Uterus (tissue), 4 donors: ENCODE results near the gene TMEM114. TPM values are rescaled to one million over a fixed set of nuclear protein-coding genes. Genes with fewer than 3 reads are reported as not detected.

Experiments used
- DNase-seq, 2 donors: peaks; one replicate each; pipeline ENCODE4 v3.0.0-alpha.2; 2019 to 2020
- H3K27ac ChIP-seq, 2 donors: fragments of 200-600 bp; sonication (generic); 1 replicate in 1 of 2; 2 replicates in 1 of 2; pipeline ENCODE4 v1.5.1; 2016 to 2018
- H3K27me3 ChIP-seq, 2 donors: fragments of 200-600 bp; sonication (generic); one replicate each; pipeline ENCODE4 v1.5.1; 2018 to 2019; ENCODE audit warnings: control low read depth in 1 of 2
- H3K36me3 ChIP-seq, 2 donors: fragments of 200-600 bp; sonication (generic); one replicate each; pipeline ENCODE4 v1.5.1; 2019; ENCODE audit warnings: control low read depth in 1 of 2
- H3K4me1 ChIP-seq, 2 donors: fragments of 200-600 bp; sonication (generic); one replicate each; pipeline ENCODE4 v1.5.1; 2018 to 2019; ENCODE audit warnings: control low read depth in 1 of 2
- H3K4me3 ChIP-seq, 2 donors: fragments of 200-600 bp; sonication (generic); 1 replicate in 1 of 2; 2 replicates in 1 of 2; pipeline ENCODE4 v1.5.1; 2018 to 2019; ENCODE audit warnings: mild to moderate bottlenecking in 1 of 2
- H3K9me3 ChIP-seq, 2 donors: fragments of 200-600 bp; sonication (generic); one replicate each; pipeline ENCODE4 v1.5.1; 2019; ENCODE audit warnings: control low read depth in 1 of 2
- POLR2A ChIP-seq, 2 donors: fragments of 450-650 bp; IDR thresholded peaks; one replicate each; pipeline ENCODE4 v1.6.1; 2016; ENCODE audit warnings: antibody characterized with exemption in 2 of 2, mild to moderate bottlenecking in 1 of 2, moderate library complexity in 1 of 2
- intact Hi-C: fragments of 100-400 bp; cut with DNase I; formaldehyde crosslinking; loops from one replicate; pipeline ENCODE4 v1.15.1; 2023; ENCODE audit warnings: low total_unique reads
- total RNA-seq, 4 donors: library from RNA; depleted of rRNA in 3 of 4; stranded (reverse); fragments of >200 nt in 3 of 4; gene quantifications; one replicate each; pipeline versions ENCODE4 v1.1.0 to v1.2.4, GENCODE V29; 2014 to 2023
- TF ChIP-seq, protein P1 (sequence below), 4 experiments: fragments of 200-600 bp in 2 of 4; fragments of 450-650 bp in 2 of 4; sonication (generic) in 2 of 4; IDR thresholded peaks; one replicate each; pipeline ENCODE4 v1.5.1; 2016 to 2019; ENCODE audit warnings: antibody characterized with exemption in 4 of 4, mild to moderate bottlenecking in 2 of 4, moderate library complexity in 1 of 4
- donor health status: DM: yes; HTN: yes; CAD: no.

The TMEM114 gene
- total RNA-seq, 4 donors from 2014 or later: not detected

GRCh38 chr16:8611122-8611521 lies 20.8 kb upstream of the TMEM114 start:
- Histone ChIP-seq H3K27me3 (no peaks in the 10 kb centered on the region), H3K4me3 (no peak overlapping the region), H3K9me3 (no peaks in the 10 kb centered on the region), H3K4me1 (no peaks in the 10 kb centered on the region), H3K27ac (no peak overlapping the region), H3K36me3 (no peaks in the 10 kb centered on the region)
- TF ChIP-seq, protein P1, sequence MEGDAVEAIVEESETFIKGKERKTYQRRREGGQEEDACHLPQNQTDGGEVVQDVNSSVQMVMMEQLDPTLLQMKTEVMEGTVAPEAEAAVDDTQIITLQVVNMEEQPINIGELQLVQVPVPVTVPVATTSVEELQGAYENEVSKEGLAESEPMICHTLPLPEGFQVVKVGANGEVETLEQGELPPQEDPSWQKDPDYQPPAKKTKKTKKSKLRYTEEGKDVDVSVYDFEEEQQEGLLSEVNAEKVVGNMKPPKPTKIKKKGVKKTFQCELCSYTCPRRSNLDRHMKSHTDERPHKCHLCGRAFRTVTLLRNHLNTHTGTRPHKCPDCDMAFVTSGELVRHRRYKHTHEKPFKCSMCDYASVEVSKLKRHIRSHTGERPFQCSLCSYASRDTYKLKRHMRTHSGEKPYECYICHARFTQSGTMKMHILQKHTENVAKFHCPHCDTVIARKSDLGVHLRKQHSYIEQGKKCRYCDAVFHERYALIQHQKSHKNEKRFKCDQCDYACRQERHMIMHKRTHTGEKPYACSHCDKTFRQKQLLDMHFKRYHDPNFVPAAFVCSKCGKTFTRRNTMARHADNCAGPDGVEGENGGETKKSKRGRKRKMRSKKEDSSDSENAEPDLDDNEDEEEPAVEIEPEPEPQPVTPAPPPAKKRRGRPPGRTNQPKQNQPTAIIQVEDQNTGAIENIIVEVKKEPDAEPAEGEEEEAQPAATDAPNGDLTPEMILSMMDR (IDR thresholded peaks at IDR 0.05): no peak
- no peak for TF ChIP-seq POLR2A (IDR thresholded peaks at IDR 0.05)
- no peak for DNase-seq
- intact Hi-C loops: no loop called here

DNA sequence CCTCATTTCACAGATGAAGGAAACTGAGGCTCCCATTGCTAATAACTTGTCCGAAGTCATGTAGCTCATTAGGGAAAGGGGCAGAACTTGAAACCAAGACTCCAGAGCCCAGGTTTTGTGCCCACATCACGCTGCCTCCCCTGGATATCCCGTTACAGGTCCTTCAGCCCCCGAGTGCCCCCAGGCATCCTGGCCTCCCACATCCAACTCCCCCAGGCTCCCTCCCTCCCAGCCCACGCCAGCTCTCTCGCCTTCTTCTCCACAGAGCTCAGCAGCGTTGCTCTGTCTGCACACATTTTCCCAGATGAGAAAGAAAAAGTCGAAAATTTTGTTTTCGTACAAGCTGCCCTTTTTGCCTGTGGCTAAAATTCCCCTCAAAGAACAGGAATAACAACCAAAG lies 16.9 kb upstream of the TMEM114 start:
- intact Hi-C loops: no loop called here
- DNase-seq: no peak
- no peaks in the 10 kb centered on the region for H3K4me1 ChIP-seq
- H3K9me3 ChIP-seq: no peaks in the 10 kb centered on the region
- no peaks in the 10 kb centered on the region for H3K36me3 ChIP-seq
- H3K27ac ChIP-seq: no peak overlapping the region
- H3K4me3 ChIP-seq: no peak overlapping the region
- no peak for TF ChIP-seq POLR2A (IDR thresholded peaks at IDR 0.05)
- TF ChIP-seq, protein P1 (IDR thresholded peaks at IDR 0.05): no peak
- H3K27me3 ChIP-seq: no peaks in the 10 kb centered on the region

DNA sequence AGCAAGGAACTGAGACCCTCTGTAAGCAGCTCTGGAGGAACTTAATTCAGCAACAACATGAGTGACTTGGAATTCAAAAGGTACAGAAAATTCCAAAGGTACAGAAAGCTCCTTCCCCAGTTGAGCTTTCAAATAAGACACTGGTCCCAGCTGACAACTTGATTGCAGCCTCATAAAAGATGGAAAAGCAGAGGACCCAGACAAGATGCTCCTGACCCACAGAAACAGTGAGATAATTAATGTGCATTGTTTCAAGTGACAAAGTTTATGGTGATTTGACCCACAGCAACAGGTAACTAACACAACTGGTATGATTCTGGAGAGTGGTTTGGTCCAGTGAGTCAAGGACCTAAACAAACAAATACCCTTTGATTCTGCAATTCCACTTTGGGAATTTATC lies 15.2 kb upstream of the TMEM114 start:
- Histone ChIP-seq H3K4me3 (no peak overlapping the region), H3K4me1 (no peaks in the 10 kb centered on the region), H3K27ac (no peak overlapping the region), H3K36me3 (no peaks in the 10 kb centered on the region), H3K27me3 (no peaks in the 10 kb centered on the region), H3K9me3 (no peaks in the 10 kb centered on the region)
- intact Hi-C loops: no loop called here
- DNase-seq: no peak
- no peak for TF ChIP-seq POLR2A (IDR thresholded peaks at IDR 0.05)
- TF ChIP-seq, protein P1 (IDR thresholded peaks at IDR 0.05): no peak

DNA sequence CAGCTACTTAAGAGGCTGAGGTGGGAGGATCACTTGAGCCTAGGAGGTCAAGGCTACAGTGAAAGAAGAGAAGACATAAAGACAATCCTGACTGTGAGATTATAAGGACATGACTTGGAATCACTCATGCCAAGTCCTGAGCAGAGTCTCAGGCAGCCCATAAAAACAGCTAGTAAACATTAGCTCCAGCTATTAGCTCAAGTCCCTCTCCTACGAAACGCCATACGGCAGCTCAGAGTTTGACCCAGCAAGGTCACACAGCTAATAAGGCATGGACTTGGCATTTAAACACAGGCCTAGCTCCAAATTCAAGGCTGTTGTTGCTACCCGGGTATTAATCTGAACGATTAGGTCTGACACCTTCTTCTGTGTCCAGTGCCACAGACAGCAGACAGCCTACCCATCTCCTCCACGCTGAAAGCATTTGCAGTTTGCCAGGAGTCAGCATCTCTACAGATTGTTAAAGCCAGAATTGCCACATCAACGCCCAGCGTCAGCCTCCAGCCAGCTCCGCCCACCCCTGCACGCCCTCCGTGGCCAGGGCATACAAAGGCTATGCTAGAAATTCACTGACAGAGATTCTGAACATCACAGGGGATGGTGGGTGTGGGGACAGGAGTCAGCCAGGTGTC lies 9.9 kb upstream of the TMEM114 start:
- no peak for DNase-seq
- intact Hi-C loops: no loop called here
- H3K4me1 ChIP-seq: no peaks in the 10 kb centered on the region

GRCh38 chr16:8596581-8596980 lies 6.3 kb upstream of the TMEM114 start:
- intact Hi-C loops: no loop called here
- no peak for TF ChIP-seq POLR2A (IDR thresholded peaks at IDR 0.05)
- TF ChIP-seq, protein P1 (IDR thresholded peaks at IDR 0.05): no peak
- no peak overlapping the region for H3K27ac ChIP-seq
- no peaks in the 10 kb centered on the region for H3K27me3 ChIP-seq
- H3K36me3 ChIP-seq: no peaks in the 10 kb centered on the region
- H3K9me3 ChIP-seq: no peaks in the 10 kb centered on the region
- no peak for DNase-seq
- no peak overlapping the region for H3K4me3 ChIP-seq
- no peaks in the 10 kb centered on the region for H3K4me1 ChIP-seq

More for the DNA sequence above, 9.9 kb upstream of the TMEM114 start:
- H3K27ac ChIP-seq: no peak overlapping the region
- no peaks in the 10 kb centered on the region for H3K27me3 ChIP-seq
- TF ChIP-seq, protein P1 (IDR thresholded peaks at IDR 0.05): no peak
- TF ChIP-seq POLR2A (IDR thresholded peaks at IDR 0.05): no peak
- H3K36me3 ChIP-seq: no peaks in the 10 kb centered on the region
- H3K9me3 ChIP-seq: no peaks in the 10 kb centered on the region
- H3K4me3 ChIP-seq: no peak overlapping the region
